Activated CD4-positive, alpha-beta T cell treated with anti-CD3 and anti-CD28 coated beads for 24 hours (primary cell): ENCODE results near the gene FGD2.

Experiments
- DNase-seq, 2 donors: peaks; one replicate each; pipeline ENCODE4 v3.0.0-alpha.2; 2020; ENCODE audit warnings: low read depth in 2 of 2

Gene FGD2

DNA sequence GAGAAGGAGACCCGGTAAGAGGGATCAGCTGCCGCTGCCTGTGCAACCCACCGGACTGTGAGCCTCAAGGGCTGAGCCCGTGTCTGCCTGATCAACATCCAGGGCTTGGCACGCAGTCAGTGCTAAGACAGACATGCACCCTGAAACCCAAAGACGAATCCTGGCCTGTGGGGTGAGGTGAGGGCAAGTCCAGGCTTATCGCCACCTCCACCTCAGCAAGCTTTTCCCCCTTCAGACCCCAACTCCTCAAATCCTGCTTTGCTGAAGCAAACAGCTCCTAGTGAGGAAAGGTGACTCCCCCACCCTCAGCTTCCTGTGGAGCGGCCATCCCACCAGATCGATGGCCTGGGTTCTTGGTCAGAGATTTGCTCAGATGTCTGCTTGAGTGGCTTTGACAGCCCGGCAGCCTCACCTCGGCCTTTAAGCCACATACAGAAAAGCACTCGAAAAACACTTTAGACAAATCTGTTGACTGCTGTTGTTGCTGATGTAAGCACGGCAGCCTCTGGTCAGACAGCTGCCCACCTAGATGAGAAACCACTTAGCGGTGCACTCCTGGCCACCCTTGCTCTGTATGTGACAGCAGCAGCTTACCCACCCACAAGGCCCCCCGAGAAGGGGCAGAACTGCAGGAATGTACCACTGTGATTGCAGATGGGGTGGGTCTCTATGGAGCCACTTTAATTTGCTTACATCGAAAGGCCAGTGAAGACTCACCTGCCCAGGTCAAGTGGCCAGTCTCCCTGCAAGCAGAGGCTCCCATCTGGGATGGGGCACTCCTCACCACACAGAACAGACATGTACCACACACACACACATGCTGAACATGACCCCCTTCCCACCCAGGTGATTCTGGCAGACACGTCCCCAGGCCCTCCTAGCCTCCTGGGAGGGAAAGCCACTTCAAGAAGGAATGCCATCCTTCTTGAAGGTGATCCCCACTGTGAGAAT lies 34.3 kb upstream of the FGD2 start:
- DNase-seq: no peak

DNA sequence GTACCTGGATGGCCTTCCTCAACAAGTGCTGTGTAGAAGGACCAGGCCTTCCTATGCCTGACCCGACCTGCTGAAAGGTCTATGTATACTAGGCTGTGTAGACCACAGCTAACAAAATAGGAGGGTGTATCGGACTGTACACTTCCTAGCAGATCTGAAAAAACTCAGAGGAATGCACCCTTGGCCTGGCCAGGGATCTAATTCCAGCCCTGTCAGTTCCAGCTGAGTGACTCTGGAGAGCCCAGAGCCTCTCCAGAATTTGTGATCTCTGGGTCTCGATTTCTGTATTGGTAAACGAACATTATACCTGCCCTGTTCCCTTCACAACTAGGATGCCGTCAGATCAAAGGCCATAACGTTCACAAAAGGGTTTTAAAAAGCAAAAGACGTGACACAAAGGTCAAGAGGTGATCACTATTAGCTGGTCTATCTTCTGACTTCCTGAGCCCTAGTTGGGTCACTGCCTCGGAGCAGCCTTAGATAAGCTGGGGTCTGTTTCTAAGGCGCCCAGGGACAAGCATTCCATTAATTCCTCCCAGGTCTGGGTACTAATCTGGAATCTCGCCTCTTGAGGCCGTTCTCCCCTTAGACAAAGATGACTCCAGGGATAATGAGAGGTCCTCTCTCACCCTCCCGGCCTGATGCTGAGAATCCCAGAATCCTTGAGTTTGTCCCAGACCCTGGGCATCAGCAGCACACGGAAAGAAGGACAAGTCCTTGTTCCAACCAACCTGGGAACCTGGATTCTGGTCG lies 33.4 kb upstream of the FGD2 start:
- no peak for DNase-seq

DNA sequence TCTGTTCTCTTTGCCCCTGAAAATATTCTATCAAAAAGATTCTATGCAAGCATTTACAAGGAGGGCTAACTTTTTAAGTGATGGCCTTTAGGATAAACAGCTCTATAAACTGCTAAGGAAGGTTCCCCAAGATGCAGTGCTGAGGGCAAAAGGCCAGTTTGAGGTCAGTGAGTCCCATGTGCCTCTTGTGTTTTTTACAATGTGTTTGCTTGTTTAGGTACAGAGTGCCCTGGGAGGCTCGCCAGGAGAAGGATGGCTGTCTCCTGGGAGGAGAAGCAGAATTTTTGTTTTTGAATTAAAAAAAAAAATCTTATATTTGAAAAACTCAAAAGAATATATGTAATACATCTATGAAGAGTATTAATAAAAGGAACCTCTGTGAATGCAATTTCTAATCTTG lies 32.3 kb upstream of the FGD2 start:
- no peak for DNase-seq

DNA sequence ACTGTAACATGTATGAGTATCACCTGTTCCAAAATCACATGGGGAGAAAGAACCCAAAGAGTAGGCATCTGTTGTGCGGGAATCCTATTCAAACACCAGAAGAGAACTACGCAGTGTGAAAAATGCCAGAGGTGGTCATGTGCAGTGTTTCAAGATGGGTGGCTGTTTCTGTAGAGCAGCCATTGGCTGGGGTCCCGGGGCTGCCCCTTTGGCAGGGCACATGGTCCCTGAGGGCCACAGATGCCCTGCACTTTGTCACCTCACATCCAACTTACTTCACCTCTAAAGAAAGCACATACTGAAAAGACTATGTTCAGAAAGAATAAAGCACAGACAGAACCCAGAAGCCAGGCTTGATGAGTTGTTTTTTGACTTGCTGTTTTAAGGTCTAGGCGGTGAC lies 31.8 kb upstream of the FGD2 start:
- no peak for DNase-seq

DNA sequence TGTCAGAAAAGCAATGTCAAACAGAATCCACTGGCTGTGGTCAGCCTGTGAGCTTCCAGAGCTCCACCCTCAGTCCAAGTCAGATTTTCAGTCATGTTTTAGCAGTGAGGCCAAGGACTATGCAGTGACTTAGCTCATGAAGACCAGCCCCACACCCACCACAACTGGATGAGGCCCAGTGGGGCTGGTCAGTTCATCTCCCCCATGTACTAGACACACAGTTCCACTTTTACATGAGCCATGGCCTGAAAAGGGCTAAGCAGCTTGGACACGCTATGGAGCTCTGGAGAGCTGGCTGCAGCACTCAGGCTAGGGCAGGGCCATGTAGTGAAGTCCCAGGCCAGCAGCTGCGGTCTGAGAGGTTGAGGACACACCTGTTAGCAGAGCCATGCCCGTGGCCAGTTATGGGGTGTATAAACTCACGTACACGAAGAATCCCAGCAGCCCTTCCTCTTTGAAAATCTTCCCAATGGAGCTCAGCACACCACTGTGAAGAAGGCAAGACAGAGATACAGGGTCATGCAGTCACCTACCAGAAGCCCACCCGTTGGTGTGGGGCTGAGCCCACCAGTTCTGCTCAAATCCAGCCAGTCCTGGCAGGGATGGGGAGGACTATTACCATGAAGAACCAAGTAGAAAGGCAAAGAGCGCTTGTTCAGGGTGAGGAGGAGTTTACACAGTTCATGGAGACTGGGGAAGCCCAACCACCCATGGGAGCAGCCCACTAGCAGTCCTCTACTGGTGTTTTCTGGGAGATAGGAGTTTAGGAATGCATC lies 30.0 kb upstream of the FGD2 start:
- DNase-seq: no peak

DNA sequence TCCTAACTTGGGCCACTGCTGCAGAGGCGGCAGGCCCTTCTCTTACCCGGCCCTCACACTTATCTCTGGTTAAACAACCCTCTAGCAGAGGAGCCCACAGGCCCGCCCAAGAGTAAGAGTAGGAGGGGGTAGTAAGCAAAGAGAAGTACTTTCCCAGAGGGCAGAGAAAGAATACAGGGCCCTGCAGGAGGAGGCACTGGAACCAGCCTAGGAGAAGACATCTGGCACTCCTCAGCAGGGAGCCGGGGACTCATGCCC lies 29.5 kb upstream of the FGD2 start:
- no peak for DNase-seq

DNA sequence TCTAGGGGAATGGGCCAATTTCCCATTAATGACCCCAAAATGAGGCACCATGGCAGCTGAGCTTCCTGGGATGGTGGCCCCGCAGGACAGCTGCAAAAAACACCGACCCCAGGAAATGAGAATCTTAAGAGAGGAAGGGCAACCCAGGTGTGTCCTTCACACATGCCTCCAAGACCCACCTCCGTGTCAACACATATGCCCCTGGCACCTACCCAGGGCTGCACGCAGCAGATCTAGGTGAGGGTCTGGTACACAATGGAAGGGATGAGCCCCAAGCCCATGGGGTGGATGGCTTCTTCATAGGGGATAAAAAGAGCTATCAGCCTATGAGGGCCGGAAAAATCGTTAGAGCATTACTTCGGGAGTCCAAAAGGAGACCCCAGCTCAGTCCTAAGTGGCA lies 28.9 kb upstream of the FGD2 start:
- no peak for DNase-seq

DNA sequence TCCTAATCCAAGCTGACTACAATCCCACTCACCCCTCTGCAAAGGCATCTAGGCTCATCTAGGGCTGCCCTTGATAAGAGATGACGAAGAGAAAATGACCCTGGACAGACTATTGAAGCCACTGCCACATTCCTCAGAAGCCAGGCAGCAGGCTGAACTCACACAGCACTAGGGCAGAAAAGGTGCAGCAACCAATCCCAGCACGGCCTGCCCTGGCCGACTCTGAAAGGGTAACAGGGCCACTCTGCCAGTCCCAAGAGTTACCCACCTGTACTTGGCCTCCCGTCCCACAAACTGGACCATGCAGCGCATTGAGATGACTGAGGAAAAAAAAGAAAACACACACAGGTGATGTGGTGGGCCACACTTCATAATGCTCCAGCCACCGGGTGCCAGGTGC lies 28.5 kb upstream of the FGD2 start:
- DNase-seq: no peak

DNA sequence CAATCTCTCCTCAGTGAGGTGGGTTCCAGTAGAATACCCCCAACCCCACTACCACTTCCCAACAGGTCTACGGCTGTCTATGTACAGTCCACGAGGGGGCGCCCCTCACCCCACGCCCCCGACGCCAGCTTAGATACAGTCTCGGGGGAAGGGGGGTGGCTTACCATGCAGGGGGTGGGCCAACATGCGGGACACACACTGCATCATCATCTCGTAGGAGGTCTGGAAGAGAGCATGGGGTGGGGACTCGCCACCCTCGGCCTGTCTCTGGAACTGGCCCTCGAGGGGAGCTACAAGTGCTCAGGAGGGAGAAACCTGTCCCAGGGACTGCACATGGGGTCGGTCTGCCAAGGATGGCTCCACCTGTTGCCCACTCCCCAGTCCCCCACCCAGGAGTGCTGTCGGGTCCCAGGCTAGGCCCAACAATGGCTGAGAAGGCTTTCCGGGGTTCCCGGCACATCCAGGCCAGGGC lies 27.9 kb upstream of the FGD2 start:
- no peak for DNase-seq

DNA sequence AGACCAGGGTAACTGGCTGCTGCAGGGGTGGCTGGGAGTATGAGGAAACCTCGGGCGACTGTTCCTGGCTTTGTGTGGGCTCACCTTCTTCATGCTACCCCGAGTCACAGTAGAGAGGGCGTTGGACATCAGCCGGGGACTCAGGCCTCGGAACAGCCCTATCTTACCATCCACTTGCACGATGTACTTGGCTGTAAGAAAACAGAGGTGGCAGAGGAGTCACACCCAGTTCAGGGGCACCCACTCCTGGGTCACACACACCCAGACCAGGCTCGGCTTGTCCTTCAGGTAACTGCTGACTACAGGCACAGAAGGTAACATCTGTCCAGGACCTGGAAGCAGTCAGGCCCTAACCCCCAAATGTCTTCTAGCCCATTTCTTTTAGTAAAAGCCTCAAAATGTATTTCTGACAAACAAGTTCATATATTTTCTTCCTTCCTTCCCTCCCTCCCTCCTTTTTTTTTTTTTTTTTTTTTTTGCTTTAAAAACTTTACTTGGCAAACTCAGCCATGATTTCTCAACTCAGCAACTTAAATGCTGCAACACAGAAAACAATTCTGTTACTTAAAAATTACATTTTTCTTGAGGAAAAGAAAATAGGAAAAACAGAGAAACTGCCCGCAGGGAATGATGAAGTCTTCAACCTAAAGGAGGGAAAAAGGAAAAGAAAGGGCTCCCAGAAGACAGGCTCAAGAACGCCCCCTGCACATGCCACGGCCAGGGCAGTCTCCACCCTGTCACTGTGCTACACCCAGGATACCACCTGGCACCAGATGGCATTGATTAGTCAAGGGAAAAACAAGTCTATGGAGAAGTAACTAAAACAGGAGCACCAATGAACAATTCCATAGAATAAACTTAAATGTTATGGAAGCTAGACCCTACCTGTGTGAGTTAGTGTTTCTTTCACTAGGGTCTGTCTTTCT lies 26.8 kb upstream of the FGD2 start:
- DNase-seq: no peak

DNA sequence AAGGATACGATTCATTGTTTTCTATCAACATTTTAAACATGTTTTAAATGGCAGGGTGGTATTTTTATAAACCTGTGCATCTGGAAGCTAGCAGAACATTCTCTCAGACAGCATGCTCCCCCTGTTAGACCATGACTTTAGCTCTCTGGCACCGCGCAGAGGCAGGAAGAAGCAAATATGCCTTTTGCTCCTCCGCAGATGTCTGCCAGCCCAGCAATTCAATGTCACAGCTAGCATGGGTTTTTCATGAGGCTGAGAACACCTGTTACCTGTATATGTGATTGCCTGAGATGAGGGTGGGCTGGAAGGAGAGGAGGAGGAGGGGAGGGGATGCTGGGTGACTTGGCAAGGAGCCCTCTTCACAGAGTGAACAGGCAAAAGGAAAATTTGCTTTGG lies 26.1 kb upstream of the FGD2 start:
- DNase-seq: no peak

DNA sequence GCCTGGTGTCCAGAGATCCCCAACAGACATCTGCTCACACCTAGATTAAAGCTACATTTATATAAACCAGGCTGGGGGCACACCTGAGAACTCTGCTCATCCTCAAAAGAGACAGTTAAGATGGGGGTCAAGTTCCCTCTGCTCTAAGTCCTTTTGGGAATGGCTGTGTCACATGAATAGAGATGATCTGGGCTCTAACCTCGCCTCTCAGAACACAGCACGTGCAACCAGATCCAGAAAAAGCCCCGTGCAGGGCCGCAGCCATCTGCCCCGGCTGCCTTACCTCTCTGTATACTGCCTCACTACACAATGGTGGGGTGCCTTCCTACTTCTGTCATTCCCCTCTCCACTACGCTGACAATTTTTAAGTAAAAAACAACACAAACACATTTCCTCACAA lies 25.3 kb upstream of the FGD2 start:
- DNase-seq: no peak

DNA sequence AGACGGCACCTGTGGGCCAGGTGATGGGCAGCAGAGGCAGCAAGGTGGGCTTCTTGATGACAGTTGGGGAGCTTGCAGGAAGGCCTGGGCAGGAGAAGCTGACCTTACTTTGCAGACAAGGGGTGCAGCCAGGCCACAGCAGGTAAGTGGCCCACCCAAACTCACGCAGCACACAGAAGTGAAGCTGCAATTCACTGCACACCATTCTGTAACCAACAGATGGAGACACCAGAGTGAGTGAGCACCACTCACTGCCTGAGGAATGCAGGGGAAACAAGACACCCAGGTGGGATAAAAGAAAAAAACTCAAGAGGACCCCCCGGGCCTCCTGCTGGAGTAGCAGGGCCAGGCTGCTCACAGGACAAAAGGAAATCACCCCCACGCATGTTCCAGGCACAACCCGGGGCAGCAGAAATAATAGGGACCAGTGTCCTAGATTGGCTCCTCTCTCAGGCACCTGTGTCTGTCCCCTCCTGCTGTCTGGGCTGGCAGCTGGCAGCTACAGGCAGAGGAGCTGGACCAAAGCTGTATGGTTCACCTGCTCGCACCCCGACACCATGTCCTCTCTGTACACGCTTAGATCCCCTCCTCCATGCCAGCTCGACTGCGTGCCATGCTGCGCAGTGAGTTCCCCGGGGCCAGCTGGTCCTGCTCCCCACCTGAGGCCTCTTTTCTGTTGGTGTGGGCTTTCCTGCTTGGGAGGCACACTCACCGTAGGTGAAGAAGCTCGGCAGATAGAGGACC lies 24.4 kb upstream of the FGD2 start:
- DNase-seq: no peak

DNA sequence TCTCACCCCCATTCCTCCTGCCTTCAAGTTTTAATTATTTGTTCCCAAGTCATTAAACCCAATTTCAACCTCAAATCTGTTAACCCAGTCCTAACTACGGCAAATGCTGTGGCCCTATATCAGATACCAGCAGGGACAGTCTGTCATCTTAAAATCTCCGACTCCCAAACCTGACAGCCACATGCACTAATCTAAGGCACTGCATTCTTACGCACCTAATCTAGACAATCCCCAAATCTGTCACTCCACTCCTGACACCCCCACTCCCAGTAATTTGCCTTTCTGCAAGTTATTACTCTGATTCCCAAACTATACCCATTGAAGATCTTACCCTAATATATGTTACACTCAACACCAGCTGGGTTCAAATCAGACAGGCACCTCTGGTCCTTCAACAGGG lies 21.9 kb upstream of the FGD2 start:
- no peak for DNase-seq

DNA sequence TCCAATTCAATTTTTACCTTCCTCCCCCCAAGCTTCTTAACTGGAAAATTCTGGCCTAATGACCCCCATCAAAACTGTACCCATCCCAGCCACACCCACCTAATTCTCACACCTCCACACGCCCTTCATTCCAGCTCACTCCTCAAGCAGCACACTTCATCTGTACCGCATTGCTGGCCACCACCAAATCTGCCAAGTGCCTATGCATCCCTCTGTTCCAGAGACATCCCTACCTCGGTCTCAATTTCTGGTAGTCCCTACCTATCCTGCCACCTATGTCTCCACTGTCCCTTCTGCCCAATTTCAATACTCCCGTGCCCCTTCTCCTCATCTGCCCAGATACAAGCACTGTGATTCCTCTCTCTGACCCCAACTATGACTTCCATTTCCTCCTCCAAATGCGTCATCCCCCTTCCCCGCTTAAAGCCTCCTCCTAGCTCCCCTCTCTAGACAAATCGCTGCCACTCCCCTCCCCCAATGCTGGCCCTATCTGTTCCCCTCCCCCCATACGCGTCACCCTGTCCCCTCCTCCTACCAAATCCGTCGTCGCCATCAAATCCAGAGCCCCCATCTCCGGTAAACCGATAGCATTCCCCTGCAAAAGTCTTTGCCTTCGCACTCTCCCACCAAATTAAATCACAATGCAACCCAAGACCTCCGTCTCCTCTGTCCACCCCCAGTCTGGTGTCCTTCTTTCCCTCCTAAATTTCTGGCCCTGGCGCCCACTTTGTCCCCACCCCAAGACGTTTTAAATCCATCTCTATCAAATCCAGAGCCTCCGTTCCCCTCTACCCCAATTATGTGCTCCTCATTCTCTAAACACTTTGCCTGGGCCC lies 20.7 kb upstream of the FGD2 start:
- peak; percentile 31 to 40 for DNase-seq

DNA sequence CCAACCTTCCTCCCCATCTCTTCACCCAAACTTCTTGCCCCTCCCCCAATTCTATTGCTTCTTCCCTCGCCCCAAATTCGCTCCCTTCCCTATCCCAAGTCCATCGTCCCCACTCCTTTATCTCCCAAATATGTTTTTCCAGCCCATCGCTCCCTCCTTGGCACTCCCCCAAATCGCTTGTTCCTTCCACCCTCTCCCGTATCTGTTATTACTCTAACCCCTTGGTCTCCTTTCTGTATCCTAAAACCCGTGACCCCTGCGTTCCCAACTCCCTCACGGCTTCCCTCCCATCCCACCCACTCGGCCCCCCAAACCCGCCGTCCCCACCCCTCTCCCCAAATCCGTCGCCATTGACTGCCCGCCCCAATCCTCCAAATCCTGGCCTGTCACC lies 20.0 kb upstream of the FGD2 start:
- no peak for DNase-seq

DNA sequence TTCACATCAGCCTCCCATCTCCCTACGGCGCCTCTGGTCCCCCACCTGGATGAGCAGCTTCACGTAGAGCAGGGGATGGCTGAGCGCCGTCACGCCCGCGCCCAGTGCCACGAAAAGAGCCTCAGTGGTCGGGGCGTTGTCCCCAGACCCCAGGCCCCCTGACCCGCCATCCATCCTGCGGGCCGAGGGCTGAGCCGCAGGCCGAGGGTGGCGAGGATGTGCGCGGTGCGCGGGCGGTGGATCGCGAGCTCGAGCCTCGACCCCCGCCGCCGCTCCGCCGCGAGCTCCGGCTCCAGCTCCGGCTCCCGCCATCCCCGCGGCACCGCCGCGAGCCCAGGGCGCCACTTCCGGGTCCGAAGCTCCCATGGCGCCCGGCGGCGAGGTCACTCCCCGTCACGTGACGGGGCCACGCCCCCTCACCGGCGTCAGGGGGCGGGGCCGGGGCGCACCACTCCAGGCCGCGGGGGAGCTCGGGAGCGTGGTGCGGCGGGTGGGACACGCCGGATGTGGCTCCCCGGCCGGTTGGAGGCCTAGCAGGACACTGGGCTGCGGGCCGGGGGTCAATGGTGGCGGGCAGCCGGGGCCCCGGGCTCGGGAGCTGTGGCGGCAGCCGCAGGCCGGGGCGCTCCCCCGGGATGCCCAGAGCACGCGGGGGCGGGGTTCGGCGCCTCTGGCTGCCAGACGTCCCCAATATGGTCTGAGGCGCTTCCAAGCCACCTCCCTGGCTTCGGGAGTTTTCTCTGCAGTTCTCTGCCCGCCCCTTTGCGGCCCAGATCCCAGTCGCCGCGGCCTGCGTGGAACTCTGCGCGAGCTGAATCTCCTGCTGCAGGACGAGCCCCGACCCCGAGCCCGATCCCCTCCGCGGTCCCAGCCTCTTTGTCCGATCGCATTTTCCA lies 19.4 kb upstream of the FGD2 start, which contains the start of gene MTCH1:
TSS of gene MTCH1 (minus strand) at position 389 of the 896 bp plus-strand sequence. CDS start at position 366, 23 bp downstream.
- peak; percentile 77 to 79 for DNase-seq

DNA sequence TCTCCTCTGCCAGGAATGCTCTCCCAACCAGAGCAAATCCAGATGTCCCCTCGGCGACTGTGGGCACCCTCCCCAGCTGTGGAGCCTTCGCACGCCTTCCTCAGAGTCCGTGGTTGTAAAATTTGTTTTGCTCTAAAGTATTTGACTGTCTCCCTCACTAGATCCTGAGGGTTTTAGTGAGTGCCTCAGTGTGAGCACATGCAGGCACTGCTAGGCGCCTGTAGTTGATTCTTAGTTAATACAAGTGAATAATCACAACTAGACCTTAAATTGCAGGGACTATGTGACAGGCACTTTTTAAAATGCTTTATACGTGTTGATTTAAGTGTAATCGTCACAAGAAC lies 18.8 kb upstream of the FGD2 start:
- no peak for DNase-seq

DNA sequence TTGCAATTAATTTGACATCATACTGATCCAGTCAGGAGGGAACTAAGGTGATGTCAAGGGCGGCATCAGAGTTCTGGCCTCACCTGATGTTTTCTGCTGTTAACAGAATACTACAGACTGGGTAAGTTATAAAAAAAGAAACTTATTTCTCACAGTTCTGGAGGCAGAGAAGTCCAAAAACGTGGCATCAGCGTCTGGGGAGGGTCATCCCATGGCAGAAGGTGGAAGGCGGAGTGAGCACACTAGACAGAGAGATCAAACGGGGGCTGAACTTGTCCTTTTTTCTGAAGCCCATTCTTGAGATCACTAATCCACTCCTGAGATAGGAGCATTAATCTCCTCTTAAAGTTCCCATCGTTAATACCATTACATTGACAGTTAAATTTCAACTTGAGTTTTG lies 16.2 kb upstream of the FGD2 start:
- DNase-seq: no peak
